LHCN-M2 (cell line): ENCODE measurements around the gene NTM. TPM values are rescaled to one million over a fixed set of nuclear protein-coding genes. Genes with fewer than 3 reads are reported as not detected.
A peak's percentile ranks its signal among the peaks of the same experiment; 100 is the strongest.

Experiments
- DNase-seq: peaks from one replicate; pipeline ENCODE4 v3.0.0-alpha.2; 2012; ENCODE audit warnings: low read depth
- total RNA-seq: library from RNA; depleted of rRNA; stranded (reverse); fragments of >200 nt; gene quantifications from 2 replicates; pipeline ENCODE4 v1.2.3, GENCODE V29; 2014

Gene NTM
- total RNA-seq, 1 experiment from 2014 or later = 45.6 TPM

GRCh38 chr11:131499199-131499598, 128.8 kb downstream of the NTM start:
- DNase-seq = no peak

- no peak for DNase-seq
Observed at GRCh38 chr11:131503017-131503416, 132.6 kb downstream of the NTM start.

GRCh38 chr11:131504199-131504949, 134.0 kb downstream of the NTM start:
- peak; percentile 35 for DNase-seq

GRCh38 chr11:131506348-131506747, 135.9 kb downstream of the NTM start:
- no peak for DNase-seq

GRCh38 chr11:131510662-131511061, 140.2 kb downstream of the NTM start:
- DNase-seq = no peak

- no peak for DNase-seq
Observed at GRCh38 chr11:131511794-131512193, 141.4 kb downstream of the NTM start.

GRCh38 chr11:131512228-131512627, 141.8 kb downstream of the NTM start:
- no peak for DNase-seq

- DNase-seq = no peak
Observed at GRCh38 chr11:131514062-131514461, 143.6 kb downstream of the NTM start.

GRCh38 chr11:131518305-131518838, 148.0 kb downstream of the NTM start:
- DNase-seq = no peak

GRCh38 chr11:131522851-131523250, 152.4 kb downstream of the NTM start:
- peak; percentile 42 for DNase-seq

GRCh38 chr11:131530407-131530806, 160.0 kb downstream of the NTM start:
- no peak for DNase-seq

- no peak for DNase-seq
Observed at GRCh38 chr11:131533149-131533548, 162.7 kb downstream of the NTM start.

GRCh38 chr11:131533998-131534397, 163.6 kb downstream of the NTM start:
- no peak for DNase-seq

GRCh38 chr11:131534611-131535010, 164.2 kb downstream of the NTM start:
- DNase-seq = no peak

- no peak for DNase-seq
Observed at GRCh38 chr11:131536159-131536558, 165.7 kb downstream of the NTM start.

GRCh38 chr11:131537196-131537595, 166.8 kb downstream of the NTM start:
- no peak for DNase-seq

GRCh38 chr11:131537748-131538147, 167.3 kb downstream of the NTM start:
- no peak for DNase-seq

GRCh38 chr11:131538322-131538721, 167.9 kb downstream of the NTM start:
- no peak for DNase-seq

GRCh38 chr11:131540676-131541075, 170.3 kb downstream of the NTM start:
- DNase-seq = no peak

GRCh38 chr11:131543389-131544025, 173.1 kb downstream of the NTM start:
- DNase-seq = no peak

GRCh38 chr11:131544591-131544990, 174.2 kb downstream of the NTM start:
- DNase-seq = no peak

GRCh38 chr11:131546218-131546895, 175.9 kb downstream of the NTM start:
- DNase-seq = no peak
